ENCODE results near the gene GAS2L2. TPM values are rescaled to one million over a fixed set of nuclear protein-coding genes. Genes with fewer than 3 reads are reported as not detected.

Gene GAS2L2
- total and polyA plus RNA-seq, 2 of the 8 experiments (the other 6 are each of a cell fraction or from before 2014, with no cell fraction given), result 0.09 to 0.13 TPM

DNA sequence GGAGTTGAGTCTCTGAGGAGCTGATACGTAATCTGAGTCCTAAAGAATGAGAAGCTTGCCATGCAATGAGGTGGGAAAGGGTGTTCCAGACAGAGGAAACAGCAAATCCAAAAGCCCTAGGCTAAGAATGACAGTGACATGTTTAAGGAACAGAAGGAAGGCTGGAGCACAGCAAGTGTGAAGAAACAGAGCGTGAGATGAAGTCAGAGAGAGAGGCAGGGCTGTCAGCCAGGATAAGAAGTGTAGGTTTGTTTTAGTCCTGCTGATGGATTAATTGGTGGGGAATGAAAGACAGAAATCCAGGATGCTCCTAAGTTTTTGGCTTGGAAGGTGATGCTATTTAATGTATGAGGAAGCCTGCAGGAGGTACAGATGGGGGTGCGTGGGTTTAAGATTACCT, 27.9 kb upstream of the GAS2L2 start:
- TF ChIP-seq CREB1 (IDR thresholded peaks at IDR 0.05) (no peak), CTBP2 (IDR thresholded peaks at IDR 0.05; ENCODE audit: borderline replicate concordance, insufficient read depth, insufficient read length, low read length) (no peak), GTF2F1 (IDR thresholded peaks at IDR 0.05; ENCODE audit: borderline replicate concordance, low read depth, low read length) (no peak), HDAC6 (IDR thresholded peaks at IDR 0.05; ENCODE audit: low read depth, low read length) (no peak), EGR1 (IDR thresholded peaks at IDR 0.05; ENCODE audit: borderline replicate concordance, low read depth, low read length) (no peak), MAFK (IDR thresholded peaks at IDR 0.05; ENCODE audit: low read depth, low read length) (no peak), SIRT6 (IDR thresholded peaks at IDR 0.05; ENCODE audit: low read length) (no peak), PHF8 (conservative IDR thresholded peaks at IDR 0.05; ENCODE audit: low read depth, low read length) (no peak), SIX5 (IDR thresholded peaks at IDR 0.05; ENCODE audit: low read depth, low read length) (no peak), FOSL1 (IDR thresholded peaks at IDR 0.05; ENCODE audit: insufficient read depth, low read depth, low read length) (no peak), RBBP5 (IDR thresholded peaks at IDR 0.05; ENCODE audit: borderline replicate concordance, low read depth, low read length) (no peak)
- CTCF ChIA-PET (ENCODE audit: partially characterized antibody), result interaction anchor here (0.7 to 17.5 kb wide), 4 partner anchors 14 to 29 kb away, joined by 3 to 247 read pairs (median 11); partner anchors contain the start of gene TAF15
- 88% methylated on average over 3 of the region's 3 CpGs; no CpG with 5 or more reads in 1 of the 2 experiments for WGBS, 2 experiments (ENCODE audit: extremely low coverage in 1 of 2, insufficient coverage in 1 of 2, insufficient read length in 1 of 2, insufficient replicate concordance in 2 of 2, low coverage in 1 of 2, low lambda C conversion rate in 2 of 2, missing lambda C conversion rate in 1 of 2)
- H4K8ac ChIP-seq (ENCODE audit: extremely low read depth, insufficient read depth, low read length), result no peak overlapping the region
- H2AFZ ChIP-seq (ENCODE audit: low read length), result no peak overlapping the region
- DNase-seq (ENCODE audit: low read depth in 1 of 2, low spot score in 2 of 2), result no peak
- H3K79me2 ChIP-seq (ENCODE audit: control insufficient read depth in 1 of 2, insufficient read depth in 2 of 2, low read length in 2 of 2), result no peaks in the 10 kb centered on the region
- no peak overlapping the region for H3K4me2 ChIP-seq (ENCODE audit: insufficient read depth in 1 of 2, low read depth in 2 of 2, low read length in 2 of 2)
- no peaks in the 10 kb centered on the region for H4K20me1 ChIP-seq (replicated peaks in 1 of 2; ENCODE audit: control insufficient read depth in 1 of 2, insufficient read depth in 2 of 2, low read length in 2 of 2)
- H3K18ac ChIP-seq (ENCODE audit: extremely low read depth, low read length), result no peak overlapping the region
- no peak overlapping the region for H3K56ac ChIP-seq (replicated peaks; ENCODE audit: insufficient read length, low read depth, low read length)
- no peaks in the 10 kb centered on the region for H3K79me1 ChIP-seq (ENCODE audit: low read depth, low read length)
- H2AK5ac ChIP-seq (ENCODE audit: low read depth, low read length), result no peak overlapping the region
- H3K23ac ChIP-seq (ENCODE audit: insufficient read length), result no peak overlapping the region
- no peak overlapping the region for H4K91ac ChIP-seq (replicated peaks; ENCODE audit: insufficient read length, low read length)
- H2BK5ac ChIP-seq (ENCODE audit: low read depth, low read length), result no peak overlapping the region
- POLR2A ChIA-PET (ENCODE audit: partially characterized antibody), result interaction anchor here (0.9 kb wide), 1 partner anchor 28 kb away, joined by 4 read pairs; the partner anchor contains the start of gene TAF15
- H3K27ac ChIP-seq (ENCODE audit: low read depth, low read length), result no peak overlapping the region
- no peaks in the 10 kb centered on the region; a peak in 1 of 8 replicates for H3K36me3 ChIP-seq (ENCODE audit: control insufficient read depth in 2 of 4, insufficient read depth in 4 of 4, low read length in 3 of 4)
- no peak overlapping the region for H2BK15ac ChIP-seq (ENCODE audit: low read length)
- H4K5ac ChIP-seq (ENCODE audit: insufficient read length, low read depth, low read length), result no peak overlapping the region
- H3K4me1 ChIP-seq (replicated peaks in 1 of 4; ENCODE audit: control insufficient read depth in 3 of 4, insufficient read depth in 4 of 4, low read length in 3 of 4), result peaks cover 0 to 2% (median 0%) of the 10 kb centered on the region in 4 experiments; a peak in 1 of 7 replicates
- H3K4ac ChIP-seq (replicated peaks; ENCODE audit: insufficient read length, low read depth, low read length), result no peak overlapping the region
- no peaks in the 10 kb centered on the region for H3K9me3 ChIP-seq (ENCODE audit: insufficient read depth in 2 of 2, low read depth in 1 of 2, low read length in 1 of 2)
- no peak overlapping the region for H3K14ac ChIP-seq (ENCODE audit: insufficient read length)
- H2BK120ac ChIP-seq (replicated peaks; ENCODE audit: low read depth, low read length), result no peak overlapping the region
- no peak overlapping the region for H2BK12ac ChIP-seq (ENCODE audit: low read depth, low read length)
- H3K27me3 ChIP-seq (replicated peaks in 1 of 4; ENCODE audit: control insufficient read depth in 3 of 4, extremely low read depth in 1 of 4, insufficient read depth in 3 of 4, low read length in 3 of 4), result no peaks in the 10 kb centered on the region
- H3K23me2 ChIP-seq (ENCODE audit: low read depth, low read length), result no peaks in the 10 kb centered on the region
- no peak overlapping the region for H3K4me3 ChIP-seq (ENCODE audit: extremely low read depth in 1 of 4, insufficient read depth in 2 of 4, low read depth in 3 of 4, low read length in 4 of 4)
- FAIRE-seq, result no peak
- H3K9ac ChIP-seq (replicated peaks in 1 of 4; ENCODE audit: extremely low read depth in 1 of 4, low read depth in 3 of 4, low read length in 3 of 4), result no peak overlapping the region
- H2BK20ac ChIP-seq (ENCODE audit: low read length), result no peak overlapping the region
